ENCODE measurements around the gene TRAF3IP1.
"Not testable (repeated sequence)": the region's sequence is repeated elsewhere in the genome, so short reads cannot be mapped to it uniquely, and the experiment has no call there.

Gene TRAF3IP1

GRCh38 chr2:238310721-238311120 lies 9.6 kb upstream of the TRAF3IP1 start:
- not testable (repeated sequence) for DNase-seq

GRCh38 chr2:238313289-238313990 lies 6.9 kb upstream of the TRAF3IP1 start:
- DNase-seq, result no peak

GRCh38 chr2:238313991-238314350 lies 6.3 kb upstream of the TRAF3IP1 start:
- DNase-seq, result no peak

- no peak for DNase-seq
Measured at GRCh38 chr2:238314576-238314975, 5.7 kb upstream of the TRAF3IP1 start.

- DNase-seq, result no peak
Measured at GRCh38 chr2:238315031-238315595, 5.2 kb upstream of the TRAF3IP1 start.

GRCh38 chr2:238320648-238321281 lies 447 bp downstream of the TRAF3IP1 start:
- peak; percentile 11 for DNase-seq

GRCh38 chr2:238321467-238321866 lies 1.1 kb downstream of the TRAF3IP1 start:
- DNase-seq, result no peak

GRCh38 chr2:238322001-238322411 lies 1.7 kb downstream of the TRAF3IP1 start:
- DNase-seq, result no peak

- not testable (repeated sequence) for DNase-seq
Measured at GRCh38 chr2:238324248-238324647, 3.9 kb downstream of the TRAF3IP1 start.

- no peak for DNase-seq
Measured at GRCh38 chr2:238325694-238326093, 5.4 kb downstream of the TRAF3IP1 start.

GRCh38 chr2:238326801-238327365 lies 6.6 kb downstream of the TRAF3IP1 start:
- DNase-seq, result no peak

GRCh38 chr2:238327751-238328150 lies 7.4 kb downstream of the TRAF3IP1 start:
- DNase-seq, result no peak

- DNase-seq, result no peak
Measured at GRCh38 chr2:238330391-238330790, 10.1 kb downstream of the TRAF3IP1 start.

- no peak for DNase-seq
Measured at GRCh38 chr2:238331916-238332315, 11.6 kb downstream of the TRAF3IP1 start.

- DNase-seq, result no peak
Measured at GRCh38 chr2:238334885-238335284, 14.6 kb downstream of the TRAF3IP1 start.

GRCh38 chr2:238335591-238335990 lies 15.3 kb downstream of the TRAF3IP1 start:
- not testable (repeated sequence) for DNase-seq

- no peak for DNase-seq
Measured at GRCh38 chr2:238336151-238336550, 15.8 kb downstream of the TRAF3IP1 start.

- no peak for DNase-seq
Measured at GRCh38 chr2:238336793-238337444, 16.6 kb downstream of the TRAF3IP1 start.

GRCh38 chr2:238337846-238338245 lies 17.5 kb downstream of the TRAF3IP1 start:
- DNase-seq, result no peak

- DNase-seq, result no peak
Measured at GRCh38 chr2:238338710-238339394, 18.5 kb downstream of the TRAF3IP1 start.

- no peak for DNase-seq
Measured at GRCh38 chr2:238339395-238339780, 19.1 kb downstream of the TRAF3IP1 start.

- no peak for DNase-seq
Measured at GRCh38 chr2:238339814-238340213, 19.5 kb downstream of the TRAF3IP1 start.

GRCh38 chr2:238341536-238341935 lies 21.2 kb downstream of the TRAF3IP1 start:
- no peak for DNase-seq
